ENCODE data around the gene SLC8A1. TPM values are rescaled to one million over a fixed set of nuclear protein-coding genes. Genes with fewer than 3 reads are reported as not detected.

SLC8A1 gene
- total RNA-seq, 4 donors from 2014 or later = 2.2 to 45.0 (median 9.6) TPM

GRCh38 chr2:40435426-40436092, 16.3 kb downstream of the SLC8A1 start:
- Histone ChIP-seq H3K27me3 (no peaks in the 10 kb centered on the region), H3K27ac (peak overlapping the region in 1 of 4 donors; percentile 25), H3K9me3 (no peaks in the 10 kb centered on the region), H3K4me3 (no peak overlapping the region), H3K4me1 (peaks cover 0 to 24% (median 0%) of the 10 kb centered on the region in 3 donors), H3K36me3 (no peaks in the 10 kb centered on the region)
- 63% methylated on average over 8 to 9 of the region's 9 CpGs for WGBS, 2 donors
- TF ChIP-seq, protein P1, sequence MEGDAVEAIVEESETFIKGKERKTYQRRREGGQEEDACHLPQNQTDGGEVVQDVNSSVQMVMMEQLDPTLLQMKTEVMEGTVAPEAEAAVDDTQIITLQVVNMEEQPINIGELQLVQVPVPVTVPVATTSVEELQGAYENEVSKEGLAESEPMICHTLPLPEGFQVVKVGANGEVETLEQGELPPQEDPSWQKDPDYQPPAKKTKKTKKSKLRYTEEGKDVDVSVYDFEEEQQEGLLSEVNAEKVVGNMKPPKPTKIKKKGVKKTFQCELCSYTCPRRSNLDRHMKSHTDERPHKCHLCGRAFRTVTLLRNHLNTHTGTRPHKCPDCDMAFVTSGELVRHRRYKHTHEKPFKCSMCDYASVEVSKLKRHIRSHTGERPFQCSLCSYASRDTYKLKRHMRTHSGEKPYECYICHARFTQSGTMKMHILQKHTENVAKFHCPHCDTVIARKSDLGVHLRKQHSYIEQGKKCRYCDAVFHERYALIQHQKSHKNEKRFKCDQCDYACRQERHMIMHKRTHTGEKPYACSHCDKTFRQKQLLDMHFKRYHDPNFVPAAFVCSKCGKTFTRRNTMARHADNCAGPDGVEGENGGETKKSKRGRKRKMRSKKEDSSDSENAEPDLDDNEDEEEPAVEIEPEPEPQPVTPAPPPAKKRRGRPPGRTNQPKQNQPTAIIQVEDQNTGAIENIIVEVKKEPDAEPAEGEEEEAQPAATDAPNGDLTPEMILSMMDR (IDR thresholded peaks at IDR 0.05) = no peak
- TF ChIP-seq POLR2A (IDR thresholded peaks at IDR 0.05) = no peak
- no peak for DNase-seq
- intact Hi-C loops (cut with DNase I) = no loop called here

DNA sequence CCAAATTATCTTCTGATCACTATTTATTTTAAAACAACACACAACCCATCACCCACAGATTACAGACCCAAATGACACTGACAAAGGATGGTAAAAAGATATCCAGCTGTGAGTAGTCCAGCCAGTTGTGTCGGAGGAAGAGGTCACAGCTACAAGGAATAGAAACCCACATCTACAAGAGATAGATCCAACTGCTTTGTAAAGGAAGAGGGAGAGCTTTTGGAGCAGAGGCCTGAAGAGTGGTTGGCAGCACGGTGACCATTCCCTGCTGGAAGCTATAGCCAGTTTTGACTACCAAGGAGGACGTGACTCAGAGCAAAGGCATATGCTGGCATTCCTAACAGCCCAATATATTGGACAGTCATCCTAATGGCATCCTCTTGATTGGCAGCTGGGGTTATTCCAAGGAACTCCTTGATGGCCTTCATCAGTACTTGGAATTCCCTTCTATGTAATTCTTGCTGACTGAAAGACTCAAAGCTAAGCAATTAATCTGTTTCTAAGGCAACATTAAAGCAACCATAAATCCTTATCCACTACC, 17.1 kb downstream of the SLC8A1 start:
- H3K27me3 ChIP-seq = no peaks in the 10 kb centered on the region

DNA sequence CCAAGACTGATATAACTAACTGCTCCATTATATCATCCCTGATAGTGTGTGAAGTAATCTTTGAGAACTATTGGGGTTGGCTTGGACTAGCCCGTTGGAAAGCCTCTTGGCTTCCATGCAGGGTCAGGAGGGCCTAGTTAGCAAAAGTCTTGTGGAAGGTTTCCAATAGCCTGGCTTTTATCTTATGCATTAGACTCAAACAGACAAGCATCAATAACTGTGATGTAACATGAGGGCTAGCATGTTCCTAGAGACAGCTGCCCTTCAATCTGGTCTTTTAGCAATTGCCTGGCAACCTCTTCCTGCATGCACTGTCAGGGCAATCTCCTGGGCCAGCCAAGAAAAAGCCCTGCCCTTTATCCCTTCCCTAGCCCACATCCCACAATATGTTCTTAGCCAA, 18.2 kb downstream of the SLC8A1 start:
- Histone ChIP-seq H3K27ac (peak overlapping the region in 1 of 4 donors; percentile 14), H3K4me1 (peaks cover 0 to 24% (median 0%) of the 10 kb centered on the region in 3 donors), H3K27me3 (no peaks in the 10 kb centered on the region), H3K4me3 (no peak overlapping the region), H3K36me3 (no peaks in the 10 kb centered on the region), H3K9me3 (no peaks in the 10 kb centered on the region)
- TF ChIP-seq, protein P1 (IDR thresholded peaks at IDR 0.05) = no peak
- no peak for TF ChIP-seq POLR2A (IDR thresholded peaks at IDR 0.05)
- no peak for DNase-seq
- WGBS, 2 donors = 31 to 40% methylated on average over 1 of the region's 1 CpG
- intact Hi-C loops (cut with DNase I) = no loop called here

More for the DNA sequence above, 17.1 kb downstream of the SLC8A1 start:
- intact Hi-C loops (cut with DNase I) = no loop called here
- Histone ChIP-seq H3K4me1 (peaks cover 0 to 24% (median 0%) of the 10 kb centered on the region in 3 donors), H3K4me3 (no peak overlapping the region), H3K36me3 (no peaks in the 10 kb centered on the region), H3K27ac (peak overlapping the region in 2 of 4 donors; percentile 11 to 25), H3K9me3 (no peaks in the 10 kb centered on the region)
- WGBS, 2 donors = 45 to 57% methylated on average over 3 of the region's 3 CpGs
- TF ChIP-seq, protein P1 (IDR thresholded peaks at IDR 0.05) = no peak
- no peak for TF ChIP-seq POLR2A (IDR thresholded peaks at IDR 0.05)
- no peak for DNase-seq

DNA sequence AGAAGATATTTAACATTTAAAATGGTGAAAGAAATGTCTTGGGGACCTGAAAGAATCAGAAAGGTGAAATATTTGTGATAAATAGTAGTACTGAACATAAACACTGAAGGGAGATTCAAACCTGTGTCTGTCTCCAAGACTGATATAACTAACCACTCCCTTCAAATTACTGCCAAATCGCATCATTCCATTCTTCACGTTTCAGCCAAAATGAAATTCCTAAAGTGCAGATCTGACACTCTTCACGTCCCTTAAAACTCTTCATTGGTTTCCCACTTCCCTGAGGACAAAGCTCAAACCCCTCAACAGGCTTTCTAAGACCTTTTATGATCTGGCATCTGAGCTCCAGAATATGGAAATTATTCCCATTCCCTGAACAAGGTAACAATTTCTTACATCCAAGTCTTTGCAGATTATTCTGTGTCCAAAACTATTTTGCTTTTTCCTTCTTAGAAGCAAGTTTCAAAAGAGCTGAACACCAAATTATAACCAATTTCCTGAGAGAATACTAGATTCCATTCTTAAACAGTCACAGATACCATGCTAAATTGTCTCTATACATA, 18.9 kb downstream of the SLC8A1 start:
- intact Hi-C loops (cut with DNase I) = no loop called here

More for the DNA sequence above, 18.9 kb downstream of the SLC8A1 start:
- no peak for TF ChIP-seq POLR2A (IDR thresholded peaks at IDR 0.05)
- TF ChIP-seq, protein P1 (IDR thresholded peaks at IDR 0.05) = no peak
- H3K27ac ChIP-seq = no peak overlapping the region
- no peak for DNase-seq
- H3K4me3 ChIP-seq = no peak overlapping the region
- peaks cover 0 to 24% (median 0%) of the 10 kb centered on the region in 3 donors for H3K4me1 ChIP-seq
- no peaks in the 10 kb centered on the region for H3K36me3 ChIP-seq
- H3K9me3 ChIP-seq = no peaks in the 10 kb centered on the region
- WGBS, 2 donors = 52 to 56% methylated on average over 3 of the region's 3 CpGs
- no peaks in the 10 kb centered on the region for H3K27me3 ChIP-seq
